Measurements from ENCODE around the gene ADAMTS1. TPM values are rescaled to one million over a fixed set of nuclear protein-coding genes. Genes with fewer than 3 reads are reported as not detected.

The ADAMTS1 gene
- total and polyA plus RNA-seq, 4 experiments from 2014 or later = 0.16 TPM; not detected in 3

- no peak overlapping the region for H3K27ac ChIP-seq (ENCODE audit: low read depth, low read length)
- no peaks in the 10 kb centered on the region for H3K9me3 ChIP-seq (ENCODE audit: control insufficient read depth in 1 of 2, low read length in 2 of 2)
- H3K27me3 ChIP-seq (ENCODE audit: insufficient read depth, low read length) = no peaks in the 10 kb centered on the region
- Mint-ChIP-seq H3K9me3 (peaks cover 0 to 2% (median 0%) of the 10 kb centered on the region in 8 donors), H3K27me3 (no peaks in the 10 kb centered on the region), H3K27ac (no peak overlapping the region), H3K36me3 (no peaks in the 10 kb centered on the region), H3K4me3 (no peak overlapping the region), H3K4me1 (no peaks in the 10 kb centered on the region)
- no peak for DNase-seq
- POLR2A ChIA-PET (ENCODE audit: partially characterized antibody) = no interaction called here
- intact Hi-C loops (cut with micrococcal nuclease) = no loop called here
- H3K36me3 ChIP-seq (ENCODE audit: insufficient read depth, low read length) = no peaks in the 10 kb centered on the region
- H3K4me1 ChIP-seq (ENCODE audit: insufficient read depth, low read length) = no peaks in the 10 kb centered on the region
- CTCF ChIA-PET (ENCODE audit: partially characterized antibody) = no interaction called here
- H3K4me3 ChIP-seq (ENCODE audit: low read length in 2 of 2) = no peak overlapping the region
These were observed 31.7 kb downstream of the ADAMTS1 start for GRCh38 chr21:26813426-26813998.

- H3K4me3 Mint-ChIP-seq = no peak overlapping the region
These were observed 33.0 kb downstream of the ADAMTS1 start for GRCh38 chr21:26812173-26812572.

DNA sequence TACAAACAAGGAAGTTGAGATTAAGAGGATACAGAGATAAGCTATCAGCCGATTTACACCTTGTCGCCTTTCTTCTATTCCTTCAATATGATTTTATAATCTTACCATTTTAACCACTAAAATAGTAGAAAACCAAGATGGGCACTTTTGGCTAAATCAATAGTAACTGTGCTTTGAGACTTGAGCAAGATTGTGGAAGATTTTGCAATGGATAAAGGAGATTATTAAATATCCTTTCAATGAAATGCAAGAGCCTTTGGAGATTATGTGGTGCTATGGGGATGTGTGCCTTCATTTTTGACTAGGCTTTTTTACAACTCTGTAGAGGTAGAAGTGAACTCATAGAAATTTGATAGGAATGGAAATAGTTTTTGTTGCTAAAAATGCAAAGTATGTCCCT lies 33.7 kb downstream of the ADAMTS1 start:
- no peaks in the 10 kb centered on the region for H3K27me3 ChIP-seq (ENCODE audit: insufficient read depth, low read length)
- POLR2A ChIA-PET (ENCODE audit: partially characterized antibody) = no interaction called here
- no peak for DNase-seq
- Mint-ChIP-seq H3K36me3 (no peaks in the 10 kb centered on the region), H3K4me1 (no peaks in the 10 kb centered on the region), H3K27ac (no peak overlapping the region), H3K4me3 (no peak overlapping the region), H3K27me3 (no peaks in the 10 kb centered on the region), H3K9me3 (peaks cover 0 to 2% (median 0%) of the 10 kb centered on the region in 8 donors)
- H3K36me3 ChIP-seq (ENCODE audit: insufficient read depth, low read length) = no peaks in the 10 kb centered on the region
- CTCF ChIA-PET (ENCODE audit: partially characterized antibody) = interaction anchor here (0.7 kb wide), 1 partner anchor 53 kb away, joined by 3 read pairs; no protein-coding TSS in a partner anchor
- intact Hi-C loops (cut with micrococcal nuclease) = no loop called here
- no peaks in the 10 kb centered on the region for H3K9me3 ChIP-seq (ENCODE audit: control insufficient read depth in 1 of 2, low read length in 2 of 2)
- no peaks in the 10 kb centered on the region for H3K4me1 ChIP-seq (ENCODE audit: insufficient read depth, low read length)
- no peak overlapping the region for H3K4me3 ChIP-seq (ENCODE audit: low read length in 2 of 2)
- H3K27ac ChIP-seq (ENCODE audit: low read depth, low read length) = no peak overlapping the region

More at GRCh38 chr21:26812173-26812572, 33.0 kb downstream of the ADAMTS1 start:
- no peaks in the 10 kb centered on the region for H3K4me1 ChIP-seq (ENCODE audit: insufficient read depth, low read length)
- ChIA-PET POLR2A (ENCODE audit: partially characterized antibody) (no interaction called here), CTCF (ENCODE audit: partially characterized antibody) (interaction anchor here (0.7 kb wide), 1 partner anchor 54 kb away, joined by 3 read pairs; no protein-coding TSS in a partner anchor)
- Mint-ChIP-seq H3K4me1 (no peaks in the 10 kb centered on the region), H3K9me3 (peaks cover 0 to 2% (median 0%) of the 10 kb centered on the region in 8 donors), H3K27ac (no peak overlapping the region), H3K27me3 (no peaks in the 10 kb centered on the region), H3K36me3 (no peaks in the 10 kb centered on the region)
- H3K9me3 ChIP-seq (ENCODE audit: control insufficient read depth in 1 of 2, low read length in 2 of 2) = no peaks in the 10 kb centered on the region
- H3K36me3 ChIP-seq (ENCODE audit: insufficient read depth, low read length) = no peaks in the 10 kb centered on the region
- DNase-seq = no peak
- H3K4me3 ChIP-seq (ENCODE audit: low read length in 2 of 2) = no peak overlapping the region
- intact Hi-C loops (cut with micrococcal nuclease) = no loop called here
- no peaks in the 10 kb centered on the region for H3K27me3 ChIP-seq (ENCODE audit: insufficient read depth, low read length)
- no peak overlapping the region for H3K27ac ChIP-seq (ENCODE audit: low read depth, low read length)

- Histone ChIP-seq H3K27ac (ENCODE audit: low read depth, low read length) (no peak overlapping the region), H3K4me3 (ENCODE audit: low read length in 2 of 2) (no peak overlapping the region), H3K4me1 (ENCODE audit: insufficient read depth, low read length) (no peaks in the 10 kb centered on the region), H3K27me3 (ENCODE audit: insufficient read depth, low read length) (no peaks in the 10 kb centered on the region), H3K9me3 (ENCODE audit: control insufficient read depth in 1 of 2, low read length in 2 of 2) (no peaks in the 10 kb centered on the region), H3K36me3 (ENCODE audit: insufficient read depth, low read length) (no peaks in the 10 kb centered on the region)
- no peak overlapping the region for H3K4me3 Mint-ChIP-seq
- CTCF ChIA-PET (ENCODE audit: partially characterized antibody) = no interaction called here
- DNase-seq = no peak
- H3K27ac Mint-ChIP-seq = no peak overlapping the region
- H3K4me1 Mint-ChIP-seq = no peaks in the 10 kb centered on the region
- POLR2A ChIA-PET (ENCODE audit: partially characterized antibody) = no interaction called here
- intact Hi-C loops (cut with micrococcal nuclease) = no loop called here
- peaks cover 0 to 2% (median 0%) of the 10 kb centered on the region in 8 donors for H3K9me3 Mint-ChIP-seq
- H3K36me3 Mint-ChIP-seq = no peaks in the 10 kb centered on the region
- H3K27me3 Mint-ChIP-seq = no peaks in the 10 kb centered on the region
These were observed 34.4 kb downstream of the ADAMTS1 start for GRCh38 chr21:26810676-26811415.

DNA sequence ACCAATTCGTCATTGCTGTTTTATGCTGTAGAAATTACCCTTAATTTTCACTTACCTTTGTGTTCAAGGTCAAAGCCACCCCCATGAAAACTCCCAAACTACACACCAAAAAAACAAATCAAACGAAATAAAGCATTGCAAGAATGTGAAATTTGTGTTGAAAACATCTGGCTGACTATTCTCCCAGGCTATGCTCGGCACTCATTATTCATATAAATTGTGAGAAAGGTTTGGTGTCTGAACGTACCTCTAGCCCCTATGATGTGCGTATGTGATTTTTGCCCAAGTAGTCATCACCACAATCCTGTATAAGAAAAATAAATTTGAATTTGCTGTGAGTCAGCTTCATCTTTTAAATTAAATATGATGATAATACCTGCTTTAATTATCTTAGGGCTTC lies 34.9 kb downstream of the ADAMTS1 start:
- no peaks in the 10 kb centered on the region for H3K4me1 Mint-ChIP-seq

GRCh38 chr21:26809745-26810144 lies 35.5 kb downstream of the ADAMTS1 start:
- peaks cover 0 to 2% (median 0%) of the 10 kb centered on the region in 8 donors for H3K9me3 Mint-ChIP-seq
- Histone ChIP-seq H3K9me3 (ENCODE audit: control insufficient read depth in 1 of 2, low read length in 2 of 2) (no peaks in the 10 kb centered on the region), H3K4me3 (ENCODE audit: low read length in 2 of 2) (no peak overlapping the region), H3K27ac (ENCODE audit: low read depth, low read length) (no peak overlapping the region), H3K36me3 (ENCODE audit: insufficient read depth, low read length) (no peaks in the 10 kb centered on the region), H3K4me1 (ENCODE audit: insufficient read depth, low read length) (no peaks in the 10 kb centered on the region), H3K27me3 (ENCODE audit: insufficient read depth, low read length) (no peaks in the 10 kb centered on the region)
- DNase-seq = no peak
- H3K27me3 Mint-ChIP-seq = no peaks in the 10 kb centered on the region
- H3K4me1 Mint-ChIP-seq = no peaks in the 10 kb centered on the region
- H3K4me3 Mint-ChIP-seq = no peak overlapping the region
- intact Hi-C loops (cut with micrococcal nuclease) = no loop called here
- ChIA-PET CTCF (ENCODE audit: partially characterized antibody) (no interaction called here), POLR2A (ENCODE audit: partially characterized antibody) (no interaction called here)
- no peaks in the 10 kb centered on the region for H3K36me3 Mint-ChIP-seq
- no peak overlapping the region for H3K27ac Mint-ChIP-seq

More for the DNA sequence above, 34.9 kb downstream of the ADAMTS1 start:
- DNase-seq = no peak
- no peak overlapping the region for H3K27ac Mint-ChIP-seq
- no peaks in the 10 kb centered on the region for H3K27me3 Mint-ChIP-seq
- H3K27ac ChIP-seq (ENCODE audit: low read depth, low read length) = no peak overlapping the region
- H3K4me3 Mint-ChIP-seq = no peak overlapping the region
- H3K4me3 ChIP-seq (ENCODE audit: low read length in 2 of 2) = no peak overlapping the region
- no peaks in the 10 kb centered on the region for H3K36me3 ChIP-seq (ENCODE audit: insufficient read depth, low read length)
- POLR2A ChIA-PET (ENCODE audit: partially characterized antibody) = no interaction called here
- intact Hi-C loops (cut with micrococcal nuclease) = no loop called here
- H3K9me3 ChIP-seq (ENCODE audit: control insufficient read depth in 1 of 2, low read length in 2 of 2) = no peaks in the 10 kb centered on the region
- H3K4me1 ChIP-seq (ENCODE audit: insufficient read depth, low read length) = no peaks in the 10 kb centered on the region
- no peaks in the 10 kb centered on the region for H3K27me3 ChIP-seq (ENCODE audit: insufficient read depth, low read length)
- no peaks in the 10 kb centered on the region for H3K36me3 Mint-ChIP-seq
- CTCF ChIA-PET (ENCODE audit: partially characterized antibody) = no interaction called here
- H3K9me3 Mint-ChIP-seq = peaks cover 0 to 2% (median 0%) of the 10 kb centered on the region in 8 donors

DNA sequence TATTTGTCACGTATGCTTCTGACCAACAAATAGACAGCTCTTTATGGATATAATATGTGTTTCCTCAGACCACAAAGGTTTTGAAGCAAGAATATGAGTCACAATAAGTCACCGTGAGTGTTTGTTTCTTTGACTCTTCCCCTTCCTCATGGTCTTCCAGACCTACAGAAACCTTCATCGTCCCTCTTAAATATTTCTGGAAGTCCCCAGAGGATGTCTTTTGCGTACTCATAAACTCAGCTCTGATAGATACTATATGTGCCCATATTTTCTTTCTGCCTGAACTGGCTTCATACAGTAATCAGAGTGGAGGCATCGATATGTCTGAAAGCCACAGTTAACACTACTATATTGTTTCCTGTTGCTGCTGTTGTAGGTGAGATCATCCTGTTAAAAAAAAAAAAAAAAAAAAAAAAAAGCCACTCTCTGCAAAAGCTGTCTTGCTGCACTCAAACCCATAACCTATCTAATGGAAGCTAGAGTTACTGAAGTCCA lies 38.4 kb downstream of the ADAMTS1 start:
- no peaks in the 10 kb centered on the region for H3K36me3 Mint-ChIP-seq
- CTCF ChIA-PET (ENCODE audit: partially characterized antibody) = interaction anchor here (0.7 kb wide), 1 partner anchor 1939 kb away, joined by 4 read pairs; no protein-coding TSS in a partner anchor
- Histone ChIP-seq H3K27me3 (ENCODE audit: insufficient read depth, low read length) (no peaks in the 10 kb centered on the region), H3K4me1 (ENCODE audit: insufficient read depth, low read length) (no peaks in the 10 kb centered on the region), H3K9me3 (ENCODE audit: control insufficient read depth in 1 of 2, low read length in 2 of 2) (no peaks in the 10 kb centered on the region), H3K36me3 (ENCODE audit: insufficient read depth, low read length) (no peaks in the 10 kb centered on the region), H3K27ac (ENCODE audit: low read depth, low read length) (no peak overlapping the region), H3K4me3 (ENCODE audit: low read length in 2 of 2) (no peak overlapping the region)
- H3K4me3 Mint-ChIP-seq = no peak overlapping the region
- no peaks in the 10 kb centered on the region for H3K4me1 Mint-ChIP-seq
- POLR2A ChIA-PET (ENCODE audit: partially characterized antibody) = no interaction called here
- H3K27ac Mint-ChIP-seq = no peak overlapping the region
- H3K27me3 Mint-ChIP-seq = peaks cover 0 to 1% of the 10 kb centered on the region in 2 donors
- intact Hi-C loops (cut with micrococcal nuclease) = no loop called here
- peaks cover 0 to 2% (median 0%) of the 10 kb centered on the region in 8 donors for H3K9me3 Mint-ChIP-seq
- DNase-seq = no peak
